CD14-positive monocyte (primary cell): ENCODE data around the gene WNT3. TPM values are rescaled to one million over a fixed set of nuclear protein-coding genes. Genes with fewer than 3 reads are reported as not detected.
A peak's percentile ranks its signal among the peaks of the same experiment; 100 is the strongest.

Source experiments
- DNase-seq, 3 donors: peaks; one replicate each; pipeline ENCODE4 v3.0.0-alpha.2; 2011 to 2022
- H2AFZ ChIP-seq: 2 replicates; pipeline ENCODE4 v1.6.0; 2012; ENCODE audit warnings: mild to moderate bottlenecking, low read depth, low read length, inconsistent platforms; ENCODE audit not compliant: insufficient read depth, poor library complexity, severe bottlenecking
- H3K27ac ChIP-seq, 2 donors: 1 replicate in 1 of 2; 2 replicates in 1 of 2; pipeline ENCODE4 v1.5.1; 2012 to 2013; ENCODE audit warnings: low read length in 2 of 2, control low read depth in 1 of 2, inconsistent platforms in 1 of 2, low read depth in 1 of 2, mild to moderate bottlenecking in 1 of 2
- H3K27me3 ChIP-seq, 2 donors: one replicate each; pipeline versions ENCODE4 v1.6.0 to v1.6.1; 2011 to 2013; ENCODE audit warnings: low read length in 2 of 2; ENCODE audit not compliant: control insufficient read depth in 2 of 2, insufficient read depth in 2 of 2
- H3K36me3 ChIP-seq, 2 donors: replicated peaks in 1 of 2; 1 replicate in 1 of 2; 2 replicates in 1 of 2; pipeline versions ENCODE4 v1.5.1 to v1.6.1; 2012 to 2013; ENCODE audit warnings: low read length in 2 of 2, control low read depth in 1 of 2, inconsistent platforms in 1 of 2, mild to moderate bottlenecking in 1 of 2; ENCODE audit not compliant: insufficient read depth in 2 of 2, control insufficient read depth in 1 of 2
- H3K4me1 ChIP-seq, 2 donors: 1 replicate in 1 of 2; 2 replicates in 1 of 2; pipeline versions ENCODE4 v1.5.1 to v1.6.1; 2012 to 2013; ENCODE audit warnings: low read length in 2 of 2, control low read depth in 1 of 2, inconsistent platforms in 1 of 2, mild to moderate bottlenecking in 1 of 2, moderate library complexity in 1 of 2; ENCODE audit not compliant: insufficient read depth in 2 of 2, control insufficient read depth in 1 of 2
- H3K4me2 ChIP-seq: replicated peaks from 2 replicates; pipeline ENCODE3; 2012; ENCODE audit warnings: low read length, moderate library complexity, mild to moderate bottlenecking; ENCODE audit not compliant: poor library complexity, severe bottlenecking; ENCODE audit errors: extremely low read depth
- H3K4me3 ChIP-seq, 3 experiments: fragments of 200-600 bp in 1 of 3; sonication (generic) in 1 of 3; replicated peaks in 1 of 3; 1 replicate in 2 of 3; 2 replicates in 1 of 3; pipeline ENCODE4 v1.5.1; 2011 to 2013; ENCODE audit warnings: low read length in 3 of 3, mild to moderate bottlenecking in 3 of 3, control low read depth in 2 of 3, low read depth in 2 of 3, inconsistent platforms in 1 of 3, moderate library complexity in 1 of 3
- H3K79me2 ChIP-seq: 2 replicates; pipeline ENCODE4 v1.6.0; 2012; ENCODE audit warnings: mild to moderate bottlenecking, control low read depth, inconsistent platforms, low read length, moderate library complexity; ENCODE audit not compliant: insufficient read depth
- H3K9ac ChIP-seq: 2 replicates; pipeline ENCODE4 v1.6.0; 2017; ENCODE audit warnings: low read length, mild to moderate bottlenecking; ENCODE audit not compliant: insufficient read depth, poor library complexity, severe bottlenecking
- H3K9me3 ChIP-seq, 2 donors: replicated peaks in 1 of 2; 1 replicate in 1 of 2; 2 replicates in 1 of 2; pipeline versions ENCODE4 v1.5.1 to v1.6.1; 2012 to 2013; ENCODE audit warnings: low read length in 2 of 2, control low read depth in 1 of 2; ENCODE audit not compliant: control insufficient read depth in 1 of 2, insufficient read depth in 1 of 2
- H4K20me1 ChIP-seq: 2 replicates; pipeline ENCODE4 v1.6.0; 2012; ENCODE audit warnings: mild to moderate bottlenecking, low read length, control low read depth, moderate library complexity; ENCODE audit not compliant: insufficient read depth
- H3K27ac Mint-ChIP-seq, 7 donors: one replicate each; pipeline ENCODE4 v1.8.0; 2020; ENCODE audit warnings: mild to moderate bottlenecking in 7 of 7, mixed read lengths in 7 of 7, moderate library complexity in 6 of 7, inconsistent platforms in 2 of 7
- H3K27me3 Mint-ChIP-seq, 3 donors: one replicate each; pipeline ENCODE4 v1.8.0; 2021 to 2022; ENCODE audit warnings: low read depth in 3 of 3, mild to moderate bottlenecking in 3 of 3, mixed read lengths in 3 of 3, moderate library complexity in 3 of 3, inconsistent platforms in 1 of 3
- H3K36me3 Mint-ChIP-seq, 2 donors: one replicate each; pipeline ENCODE4 v1.8.0; 2020; ENCODE audit warnings: mixed read lengths in 2 of 2, inconsistent platforms in 1 of 2, mild to moderate bottlenecking in 1 of 2
- H3K4me1 Mint-ChIP-seq: one replicate; pipeline ENCODE4 v1.8.0; 2020; ENCODE audit warnings: mild to moderate bottlenecking, mixed read lengths
- H3K4me3 Mint-ChIP-seq, 2 donors: one replicate each; pipeline ENCODE4 v1.8.0; 2020; ENCODE audit warnings: mild to moderate bottlenecking in 2 of 2, mixed read lengths in 2 of 2, moderate library complexity in 1 of 2
- H3K9me3 Mint-ChIP-seq, 7 donors: one replicate each; pipeline ENCODE4 v1.8.0; 2020 to 2022; ENCODE audit warnings: mixed read lengths in 7 of 7, mild to moderate bottlenecking in 6 of 7, moderate library complexity in 6 of 7, inconsistent platforms in 2 of 7
- WGBS: methylation state at CpG from one replicate; pipeline ENCODE4 v1.1.5; 2013; ENCODE audit warnings: missing lambda C conversion rate; ENCODE audit not compliant: insufficient coverage; 5-methylcytosine and 5-hydroxymethylcytosine counted together
- intact Hi-C, 2 donors: fragments of 100-400 bp; cut with micrococcal nuclease; formaldehyde crosslinking; loops; one replicate each; pipeline versions ENCODE4 v1.15.0 to v1.15.1; 2023
- polyA plus RNA-seq, 3 donors: library from polyadenylated mRNA; depleted of rRNA in 1 of 3; unstranded in 2 of 3; stranded (reverse) in 1 of 3; fragments of 300-500 nt in 2 of 3; fragments of >200 nt in 1 of 3; fragmentation: Illumina TruSeq in 2 of 3; gene quantifications; 1 replicate in 2 of 3; 2 replicates in 1 of 3; pipeline ENCODE4 v1.2.3, GENCODE V29; 2012 to 2021
- TF ChIP-seq, protein P1 (sequence below): fragments of 200-600 bp; IDR thresholded peaks from one replicate; pipeline ENCODE4 v1.8.0; 2022; ENCODE audit warnings: antibody characterized with exemption, mild to moderate bottlenecking

WNT3 gene
- polyA plus RNA-seq, 3 donors: 0.01 TPM; not detected in 2

DNA sequence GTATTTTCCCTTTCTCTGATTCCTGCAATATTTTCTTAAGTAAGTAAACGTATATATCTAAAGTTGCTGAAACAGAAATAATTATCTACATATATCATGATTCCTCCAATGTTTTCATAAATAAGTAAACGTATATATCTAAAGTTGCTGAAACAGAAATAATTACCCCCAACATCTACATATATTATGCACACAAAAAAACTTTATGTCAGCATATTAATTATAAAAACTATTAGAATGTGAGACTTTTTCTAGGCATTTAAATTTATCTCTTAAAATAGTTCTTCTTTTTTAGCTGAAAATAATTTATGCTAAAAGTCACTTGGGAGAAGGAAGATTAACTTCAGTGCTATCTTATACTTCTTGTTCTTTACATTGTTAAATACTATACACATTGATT lies 88.5 kb downstream of the WNT3 start:
- DNase-seq: no peak
- Histone ChIP-seq H2AFZ (no peak overlapping the region), H3K4me2 (no peak overlapping the region), H3K27ac (no peak overlapping the region), H3K9me3 (no peaks in the 10 kb centered on the region), H3K79me2 (no peaks in the 10 kb centered on the region), H3K4me1 (no peaks in the 10 kb centered on the region), H4K20me1 (no peaks in the 10 kb centered on the region), H3K36me3 (peaks cover 68 to 90% of the 10 kb centered on the region in 2 donors), H3K4me3 (no peak overlapping the region), H3K27me3 (no peaks in the 10 kb centered on the region), H3K9ac (no peak overlapping the region)
- TF ChIP-seq, protein P1, sequence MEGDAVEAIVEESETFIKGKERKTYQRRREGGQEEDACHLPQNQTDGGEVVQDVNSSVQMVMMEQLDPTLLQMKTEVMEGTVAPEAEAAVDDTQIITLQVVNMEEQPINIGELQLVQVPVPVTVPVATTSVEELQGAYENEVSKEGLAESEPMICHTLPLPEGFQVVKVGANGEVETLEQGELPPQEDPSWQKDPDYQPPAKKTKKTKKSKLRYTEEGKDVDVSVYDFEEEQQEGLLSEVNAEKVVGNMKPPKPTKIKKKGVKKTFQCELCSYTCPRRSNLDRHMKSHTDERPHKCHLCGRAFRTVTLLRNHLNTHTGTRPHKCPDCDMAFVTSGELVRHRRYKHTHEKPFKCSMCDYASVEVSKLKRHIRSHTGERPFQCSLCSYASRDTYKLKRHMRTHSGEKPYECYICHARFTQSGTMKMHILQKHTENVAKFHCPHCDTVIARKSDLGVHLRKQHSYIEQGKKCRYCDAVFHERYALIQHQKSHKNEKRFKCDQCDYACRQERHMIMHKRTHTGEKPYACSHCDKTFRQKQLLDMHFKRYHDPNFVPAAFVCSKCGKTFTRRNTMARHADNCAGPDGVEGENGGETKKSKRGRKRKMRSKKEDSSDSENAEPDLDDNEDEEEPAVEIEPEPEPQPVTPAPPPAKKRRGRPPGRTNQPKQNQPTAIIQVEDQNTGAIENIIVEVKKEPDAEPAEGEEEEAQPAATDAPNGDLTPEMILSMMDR: no peak
- intact Hi-C loops: no loop called here
- Mint-ChIP-seq H3K4me3 (no peak overlapping the region), H3K36me3 (peaks cover 62 to 67% of the 10 kb centered on the region in 2 donors), H3K27ac (no peak overlapping the region), H3K27me3 (peaks cover 0 to 2% (median 0%) of the 10 kb centered on the region in 3 donors), H3K4me1 (no peaks in the 10 kb centered on the region), H3K9me3 (no peaks in the 10 kb centered on the region)
- no CpG with 5 or more reads among the region's 2 CpGs for WGBS

DNA sequence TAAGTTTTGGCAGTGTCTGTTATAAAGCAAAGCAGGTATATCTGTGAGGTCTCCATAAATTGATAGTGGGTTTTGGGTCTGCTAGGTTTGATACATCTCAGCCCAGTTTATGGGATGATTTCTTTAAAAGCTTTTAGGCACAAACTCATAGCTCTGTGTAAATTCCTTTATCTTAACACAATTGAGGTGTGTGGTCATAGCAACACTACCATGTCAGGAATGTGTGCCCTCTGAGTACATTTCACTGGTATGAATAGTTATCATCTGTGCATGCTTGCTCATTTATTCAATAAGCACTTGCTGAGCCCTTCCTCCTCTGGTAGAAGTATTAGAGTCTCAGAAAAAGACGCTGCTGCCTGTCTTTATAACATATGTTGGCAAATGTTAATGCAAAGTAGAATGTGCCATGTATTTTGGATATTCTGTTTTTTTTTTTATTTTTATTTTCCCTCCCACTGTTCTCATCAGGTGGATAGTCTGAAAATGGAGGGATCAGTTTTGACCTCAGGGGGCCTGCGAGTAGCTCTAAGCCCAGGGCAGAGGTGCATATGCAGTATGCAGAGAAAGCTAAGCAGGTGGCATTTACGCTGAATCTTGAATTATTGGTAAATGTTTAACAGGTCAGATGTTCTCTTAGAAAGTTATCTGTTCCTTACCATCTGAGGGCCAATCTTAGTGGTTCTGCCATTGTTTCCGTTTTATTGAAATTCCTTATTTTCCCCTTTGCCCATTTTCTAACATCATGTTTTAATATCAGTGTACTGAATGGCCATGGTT lies 90.7 kb downstream of the WNT3 start:
- H4K20me1 ChIP-seq: no peaks in the 10 kb centered on the region
- no peaks in the 10 kb centered on the region for H3K4me1 ChIP-seq
- H2AFZ ChIP-seq: no peak overlapping the region
- intact Hi-C loops: no loop called here
- WGBS: 100% methylated on average over 1 of the region's 4 CpGs
- H3K27ac ChIP-seq: no peak overlapping the region
- H3K4me3 ChIP-seq: no peak overlapping the region
- peaks cover 56 to 96% of the 10 kb centered on the region in 2 donors for H3K36me3 ChIP-seq
- Mint-ChIP-seq H3K27me3 (peaks cover 0 to 2% (median 0%) of the 10 kb centered on the region in 3 donors), H3K27ac (peak overlapping the region in 1 of 7 donors; percentile 48), H3K36me3 (peaks cover 59 to 69% of the 10 kb centered on the region in 2 donors), H3K4me3 (no peak overlapping the region), H3K9me3 (no peaks in the 10 kb centered on the region), H3K4me1 (no peaks in the 10 kb centered on the region)
- no peaks in the 10 kb centered on the region for H3K9me3 ChIP-seq
- no peaks in the 10 kb centered on the region for H3K79me2 ChIP-seq
- no peaks in the 10 kb centered on the region for H3K27me3 ChIP-seq
- TF ChIP-seq, protein P1: no peak
- no peak for DNase-seq
- no peak overlapping the region for H3K9ac ChIP-seq
- H3K4me2 ChIP-seq: no peak overlapping the region
